A549 (cell line): Measurements from ENCODE around the gene STT3B. TPM values are rescaled to one million over a fixed set of nuclear protein-coding genes. Genes with fewer than 3 reads are reported as not detected.

Source experiments
- ATAC-seq, 2 experiments: fragments of 200-7000 bp in 1 of 2; fragments of >200 bp in 1 of 2; cut with Nextera tagmentation in 1 of 2; cut with Tn5 transposase in 1 of 2; 3 replicates each; pipeline versions ENCODE4 v1.8.0 to v1.9.1; 2018 to 2020; ENCODE audit warnings: mild to moderate bottlenecking in 1 of 2, moderate library complexity in 1 of 2
- CTCF ChIA-PET: fragments of 300-600 bp; sonication (Branson Sonifier 250); formaldehyde crosslinking; extraction: SDS; loops from one replicate; lab custom pipeline; 2021; ENCODE audit warnings: antibody characterized with exemption, inconsistent platforms; lab: Yijun Ruan, JAX
- POLR2A ChIA-PET: fragments of 350-600 bp; formaldehyde crosslinking; extraction: SDS; loops from one replicate; lab custom pipeline; 2021; ENCODE audit warnings: antibody characterized with exemption, inconsistent platforms; lab: Yijun Ruan, JAX
- DNase-seq, 2 experiments: peaks; one replicate each; pipeline versions ENCODE4 v3.0.0 to v3.0.0-alpha.2; 2011 to 2016; ENCODE audit warnings: low read depth in 1 of 2, low spot score in 1 of 2
- FAIRE-seq: peaks from 2 replicates; lab custom pipeline; 2011; peaks lifted over from hg19 to GRCh38; lab: Jason Lieb, UNC
- H3K27ac ChIP-seq, 2 experiments: fragments of >200 bp; sonication (Bioruptor Twin); formaldehyde crosslinking; 3 replicates each; pipeline ENCODE4 v1.5.1; 2016 to 2017
- H3K4me1 ChIP-seq: fragments of >200 bp; sonication (Bioruptor Twin); formaldehyde crosslinking; 3 replicates; pipeline ENCODE4 v1.6.1; 2016
- H3K4me2 ChIP-seq: fragments of >200 bp; sonication (Bioruptor Twin); formaldehyde crosslinking; 3 replicates; pipeline ENCODE4 v1.6.1; 2016
- H3K4me3 ChIP-seq: fragments of >200 bp; sonication (Bioruptor Twin); formaldehyde crosslinking; 3 replicates; pipeline ENCODE4 v1.5.1; 2016
- H3K9me3 ChIP-seq: fragments of >200 bp; sonication (Bioruptor Twin); formaldehyde crosslinking; 3 replicates; pipeline ENCODE4 v1.6.1; 2016
- CBX2 ChIP-seq: fragments of 200-600 bp; sonication (generic); IDR thresholded peaks from 2 replicates; pipeline ENCODE4 v1.6.1; 2016; ENCODE audit warnings: low read depth, mild to moderate bottlenecking, borderline replicate concordance
- EHMT2 ChIP-seq: fragments of 200-600 bp; sonication (generic); IDR thresholded peaks from 2 replicates; pipeline ENCODE4 v1.6.1; 2016; ENCODE audit warnings: antibody characterized with exemption, low read depth, mild to moderate bottlenecking, moderate library complexity
- EP300 ChIP-seq, 2 experiments: fragments of >200 bp; sonication (Bioruptor Twin); formaldehyde crosslinking; IDR thresholded peaks; 2 replicates in 1 of 2; 3 replicates in 1 of 2; pipeline ENCODE4 v1.6.1; 2016 to 2017
- FOXS1 ChIP-seq: fragments of 250-450 bp; sonication (Bioruptor Pico); IDR thresholded peaks from 2 replicates; pipeline ENCODE4 v1.5.0; 2020; ENCODE audit warnings: mild to moderate bottlenecking, moderate library complexity
- HEYL ChIP-seq: fragments of 250-450 bp; sonication (Bioruptor Pico); IDR thresholded peaks from 2 replicates; pipeline ENCODE4 v1.8.0; 2021; ENCODE audit warnings: mild to moderate bottlenecking, moderate library complexity
- HOXB13 ChIP-seq: fragments of 250-450 bp; sonication (Bioruptor Pico); IDR thresholded peaks from 2 replicates; pipeline ENCODE4 v1.5.0; 2020; ENCODE audit warnings: low read depth, mild to moderate bottlenecking, moderate library complexity
- JUNB ChIP-seq: fragments of >200 bp; sonication (Bioruptor Twin); formaldehyde crosslinking; IDR thresholded peaks from 2 replicates; pipeline ENCODE4 v1.6.1; 2016
- NR3C1 ChIP-seq: fragments of >200 bp; sonication (Bioruptor Twin); formaldehyde crosslinking; IDR thresholded peaks from 3 replicates; pipeline ENCODE4 v1.6.1; 2017
- PHF8 ChIP-seq: fragments of 200-600 bp; sonication (generic); IDR thresholded peaks from 2 replicates; pipeline ENCODE4 v1.6.1; 2016; ENCODE audit warnings: low read depth, mild to moderate bottlenecking, antibody characterized with exemption, moderate library complexity, borderline replicate concordance
- POLR2A ChIP-seq: IDR thresholded peaks from 2 replicates; pipeline ENCODE4 v1.6.1; 2012; ENCODE audit warnings: mild to moderate bottlenecking, low read length
- POLR2AphosphoS2 ChIP-seq: conservative IDR thresholded peaks from 2 replicates; pipeline ENCODE4 v1.6.1; 2012; ENCODE audit warnings: low read length, improper control_type of control experiment, inconsistent platforms
- RARB ChIP-seq: fragments of 250-450 bp; sonication (Bioruptor Pico); IDR thresholded peaks from 2 replicates; pipeline ENCODE4 v1.8.0; 2021; ENCODE audit warnings: mild to moderate bottlenecking, moderate library complexity
- RFX5 ChIP-seq: fragments of 450-650 bp; IDR thresholded peaks from 2 replicates; pipeline ENCODE4 v1.7.1; 2014; ENCODE audit warnings: antibody characterized with exemption, mild to moderate bottlenecking, moderate library complexity
- ZC3H11A ChIP-seq: fragments of 450-650 bp; IDR thresholded peaks from 2 replicates; pipeline ENCODE4 v1.6.1; 2014; ENCODE audit warnings: antibody characterized with exemption, mild to moderate bottlenecking
- ZFP36 ChIP-seq: fragments of 450-650 bp; IDR thresholded peaks from 2 replicates; pipeline ENCODE4 v1.6.1; 2014; ENCODE audit warnings: borderline replicate concordance; ENCODE audit not compliant: partially characterized antibody
- WGBS: methylation state at CpG from one replicate; pipeline ENCODE4 v1.1.6; 2017; ENCODE audit errors: missing lambda C conversion rate; 5-methylcytosine and 5-hydroxymethylcytosine counted together
- polyA plus RNA-seq, 4 experiments: library from polyadenylated mRNA; depleted of rRNA in 3 of 4; stranded (reverse); fragments of >200 nt; fragmentation: RNase III in 1 of 4; extraction: RNeasy Plus Mini Kit Qiagen cat#74134 plus additional on column Dnase treatment in 1 of 4; gene quantifications; 2 replicates in 3 of 4; 3 replicates in 1 of 4; pipeline ENCODE4 v1.2.3, GENCODE V29; 2011 to 2017
- TF ChIP-seq, protein P1 (sequence below): fragments of >200 bp; sonication (Bioruptor Twin); formaldehyde crosslinking; IDR thresholded peaks from 2 replicates; pipeline ENCODE4 v1.6.1; 2016
- TF ChIP-seq, protein P2 (sequence below): fragments of 150-350 bp; IDR thresholded peaks from 2 replicates; pipeline ENCODE4 v1.6.1; 2014; ENCODE audit warnings: low read depth, mild to moderate bottlenecking, low read length
- TF ChIP-seq, protein P3 (sequence below): IDR thresholded peaks from 2 replicates; pipeline ENCODE4 v1.6.1; 2012
- TF ChIP-seq, protein P4 (sequence below): IDR thresholded peaks from 2 replicates; pipeline ENCODE4 v1.6.1; 2012; ENCODE audit warnings: low read depth, borderline replicate concordance

STT3B gene
- polyA plus RNA-seq, 2 of the 4 experiments (the other 2 are of a cell fraction) = 92.1 to 171 TPM

DNA sequence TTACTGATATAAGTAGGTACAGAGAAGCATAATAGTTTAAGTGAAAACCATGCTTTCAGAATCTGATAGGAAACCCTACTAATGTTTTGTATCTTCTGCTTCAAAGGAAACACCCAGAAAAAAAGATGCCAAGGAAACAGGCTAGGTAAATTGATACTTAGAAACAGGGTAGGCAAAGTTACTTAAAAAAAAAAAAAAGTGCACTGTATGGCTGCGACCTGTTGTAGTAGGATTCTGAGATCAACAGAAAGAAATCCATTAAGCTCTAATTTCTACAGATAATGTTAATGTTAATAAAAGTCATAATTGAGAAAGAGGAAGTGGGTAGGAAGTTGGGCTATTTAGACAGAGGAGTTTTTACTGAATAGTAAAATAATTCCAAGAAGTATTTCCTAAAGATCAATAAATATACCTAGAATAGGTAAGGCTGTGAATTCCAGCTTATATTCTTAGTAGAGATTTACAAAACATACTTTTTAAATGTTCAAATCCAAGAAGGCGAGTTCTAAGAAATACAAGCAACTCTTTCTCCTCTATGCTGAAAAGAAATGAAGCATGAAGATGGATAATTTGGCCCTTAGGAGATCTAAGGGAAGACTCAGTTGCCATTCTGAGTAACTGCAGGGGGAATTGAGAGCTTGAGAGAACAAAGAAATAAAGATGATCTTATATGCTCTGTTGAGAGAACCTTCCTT, 24.1 kb upstream of the STT3B start:
- DNase-seq (no peak), FAIRE-seq (no peak), ATAC-seq (no peak)
- TF ChIP-seq, protein P1, sequence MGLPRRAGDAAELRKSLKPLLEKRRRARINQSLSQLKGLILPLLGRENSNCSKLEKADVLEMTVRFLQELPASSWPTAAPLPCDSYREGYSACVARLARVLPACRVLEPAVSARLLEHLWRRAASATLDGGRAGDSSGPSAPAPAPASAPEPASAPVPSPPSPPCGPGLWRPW = no peak
- TF ChIP-seq, protein P2, sequence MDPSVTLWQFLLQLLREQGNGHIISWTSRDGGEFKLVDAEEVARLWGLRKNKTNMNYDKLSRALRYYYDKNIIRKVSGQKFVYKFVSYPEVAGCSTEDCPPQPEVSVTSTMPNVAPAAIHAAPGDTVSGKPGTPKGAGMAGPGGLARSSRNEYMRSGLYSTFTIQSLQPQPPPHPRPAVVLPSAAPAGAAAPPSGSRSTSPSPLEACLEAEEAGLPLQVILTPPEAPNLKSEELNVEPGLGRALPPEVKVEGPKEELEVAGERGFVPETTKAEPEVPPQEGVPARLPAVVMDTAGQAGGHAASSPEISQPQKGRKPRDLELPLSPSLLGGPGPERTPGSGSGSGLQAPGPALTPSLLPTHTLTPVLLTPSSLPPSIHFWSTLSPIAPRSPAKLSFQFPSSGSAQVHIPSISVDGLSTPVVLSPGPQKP = no peak
- TF ChIP-seq ZC3H11A = no peak
- TF ChIP-seq, protein P3, sequence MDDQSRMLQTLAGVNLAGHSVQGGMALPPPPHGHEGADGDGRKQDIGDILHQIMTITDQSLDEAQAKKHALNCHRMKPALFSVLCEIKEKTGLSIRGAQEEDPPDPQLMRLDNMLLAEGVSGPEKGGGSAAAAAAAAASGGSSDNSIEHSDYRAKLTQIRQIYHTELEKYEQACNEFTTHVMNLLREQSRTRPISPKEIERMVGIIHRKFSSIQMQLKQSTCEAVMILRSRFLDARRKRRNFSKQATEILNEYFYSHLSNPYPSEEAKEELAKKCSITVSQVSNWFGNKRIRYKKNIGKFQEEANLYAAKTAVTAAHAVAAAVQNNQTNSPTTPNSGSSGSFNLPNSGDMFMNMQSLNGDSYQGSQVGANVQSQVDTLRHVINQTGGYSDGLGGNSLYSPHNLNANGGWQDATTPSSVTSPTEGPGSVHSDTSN = no peak
- TF ChIP-seq ZFP36 = no peak
- TF ChIP-seq PHF8 = no peak
- no peak for TF ChIP-seq EP300 (IDR thresholded peaks at IDR 0.05)
- TF ChIP-seq, protein P4, sequence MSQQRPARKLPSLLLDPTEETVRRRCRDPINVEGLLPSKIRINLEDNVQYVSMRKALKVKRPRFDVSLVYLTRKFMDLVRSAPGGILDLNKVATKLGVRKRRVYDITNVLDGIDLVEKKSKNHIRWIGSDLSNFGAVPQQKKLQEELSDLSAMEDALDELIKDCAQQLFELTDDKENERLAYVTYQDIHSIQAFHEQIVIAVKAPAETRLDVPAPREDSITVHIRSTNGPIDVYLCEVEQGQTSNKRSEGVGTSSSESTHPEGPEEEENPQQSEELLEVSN = no peak
- no peak for TF ChIP-seq HOXB13 (CRISPR knock-in tag)
- no peak for TF ChIP-seq FOXS1 (CRISPR knock-in tag)
- no peak for TF ChIP-seq RARB
- no peak for TF ChIP-seq EHMT2
- no peak for TF ChIP-seq CBX2
- 6% methylated on average over 2 of the region's 2 CpGs for WGBS
- POLR2A ChIA-PET = interaction anchor here (1.8 kb wide), 1 partner anchor 24 kb away, joined by 7 read pairs; the partner anchor contains the start of gene STT3B
- H3K4me3 ChIP-seq = no peak overlapping the region
- H3K27ac ChIP-seq = no peak overlapping the region
- CTCF ChIA-PET = no interaction called here
- no peaks in the 10 kb centered on the region for H3K9me3 ChIP-seq
- no peak overlapping the region for H3K4me2 ChIP-seq
- H3K4me1 ChIP-seq = no peaks in the 10 kb centered on the region

DNA sequence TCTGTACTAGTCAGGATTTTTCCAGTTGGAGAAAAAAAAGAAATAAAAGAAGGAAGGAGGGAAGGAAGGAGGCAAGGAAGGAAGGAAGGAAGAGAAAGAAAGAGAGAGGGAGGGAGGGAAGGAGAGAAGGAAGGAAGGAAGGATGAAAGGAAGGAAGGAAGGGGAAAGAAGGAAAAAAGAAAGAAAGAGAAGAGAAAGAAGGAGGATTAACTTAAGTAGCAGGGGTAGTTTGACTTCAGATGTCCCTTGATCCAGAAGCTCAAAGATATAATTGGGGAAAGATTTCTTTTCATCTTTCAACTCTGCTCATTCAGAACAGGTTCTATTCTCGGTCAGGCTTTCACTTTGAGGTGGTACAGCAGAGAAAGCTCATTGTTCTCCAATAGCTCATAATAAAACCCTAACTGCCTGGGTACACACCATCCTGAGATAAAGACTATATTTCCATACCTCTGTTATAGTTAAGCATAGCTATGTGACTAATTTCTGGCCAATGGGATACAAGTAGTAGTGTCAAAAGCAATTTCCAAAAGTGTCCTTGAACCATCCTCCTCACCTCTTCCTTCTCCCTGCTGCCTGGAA, 23.5 kb upstream of the STT3B start:
- POLR2A ChIA-PET = interaction anchor here (1.8 kb wide), 1 partner anchor 23 kb away, joined by 7 read pairs; the partner anchor contains the start of gene STT3B
- CTCF ChIA-PET = no interaction called here

More for the DNA sequence above, 23.5 kb upstream of the STT3B start:
- FAIRE-seq (no peak), DNase-seq (no peak), ATAC-seq (no peak)
- Histone ChIP-seq H3K4me1 (no peaks in the 10 kb centered on the region), H3K4me3 (no peak overlapping the region), H3K9me3 (no peaks in the 10 kb centered on the region), H3K27ac (no peak overlapping the region), H3K4me2 (no peak overlapping the region)
- TF ChIP-seq HEYL (CRISPR knock-in tag) (no peak), NR3C1 (no peak), POLR2A (no peak), EHMT2 (no peak), FOXS1 (CRISPR knock-in tag) (no peak), ZC3H11A (no peak), HOXB13 (CRISPR knock-in tag) (no peak), POLR2AphosphoS2 (no peak), JUNB (no peak), RFX5 (no peak), EP300 (IDR thresholded peaks at IDR 0.05) (no peak)
- TF ChIP-seq, protein P3 = no peak
- WGBS = 3% methylated on average over 1 of the region's 1 CpG
